Activated naive CD4-positive, alpha-beta T cell treated with anti-CD3 and anti-CD28 coated beads, Interleukin-2, amount 50 U/mL, for 72 hours (primary cell): ENCODE data around the gene CD19. TPM values are rescaled to one million over a fixed set of nuclear protein-coding genes. Genes with fewer than 3 reads are reported as not detected.
A peak's percentile ranks its signal among the peaks of the same experiment; 100 is the strongest.

ENCODE experiments used
- ATAC-seq, 2 donors: fragments of 150-1000 bp; cut with Tn5 transposase; 2 replicates each; pipeline ENCODE4 v1.10.0; 2021; ENCODE audit warnings: mild to moderate bottlenecking in 2 of 2, moderate library complexity in 2 of 2
- DNase-seq, 2 donors: peaks; one replicate each; pipeline ENCODE4 v3.0.0; 2021 to 2022; ENCODE audit warnings: low spot score in 2 of 2
- H3K27ac Mint-ChIP-seq, 2 donors: one replicate each; pipeline ENCODE4 v1.8.0; 2022; ENCODE audit warnings: mild to moderate bottlenecking in 2 of 2, mixed read lengths in 2 of 2
- H3K36me3 Mint-ChIP-seq, 2 donors: one replicate each; pipeline ENCODE4 v1.8.0; 2022; ENCODE audit warnings: mixed read lengths in 2 of 2
- H3K9me3 Mint-ChIP-seq, 2 donors: one replicate each; pipeline ENCODE4 v1.8.0; 2022; ENCODE audit warnings: mixed read lengths in 2 of 2
- total RNA-seq, 2 donors: library from RNA; stranded (reverse); gene quantifications; one replicate each; pipeline ENCODE4 v1.2.3, GENCODE V29; 2022

CD19 gene
- total RNA-seq, 2 donors from 2014 or later = 0.32 to 1.2 TPM

GRCh38 chr16:28982949-28983348, 51.2 kb downstream of the CD19 start:
- no peak overlapping the region for H3K27ac Mint-ChIP-seq
- no peak for DNase-seq
- peaks cover 57 to 64% of the 10 kb centered on the region in 2 donors for H3K36me3 Mint-ChIP-seq
- ATAC-seq = no peak
- H3K9me3 Mint-ChIP-seq = peaks cover 6 to 15% of the 10 kb centered on the region in 2 donors

DNA sequence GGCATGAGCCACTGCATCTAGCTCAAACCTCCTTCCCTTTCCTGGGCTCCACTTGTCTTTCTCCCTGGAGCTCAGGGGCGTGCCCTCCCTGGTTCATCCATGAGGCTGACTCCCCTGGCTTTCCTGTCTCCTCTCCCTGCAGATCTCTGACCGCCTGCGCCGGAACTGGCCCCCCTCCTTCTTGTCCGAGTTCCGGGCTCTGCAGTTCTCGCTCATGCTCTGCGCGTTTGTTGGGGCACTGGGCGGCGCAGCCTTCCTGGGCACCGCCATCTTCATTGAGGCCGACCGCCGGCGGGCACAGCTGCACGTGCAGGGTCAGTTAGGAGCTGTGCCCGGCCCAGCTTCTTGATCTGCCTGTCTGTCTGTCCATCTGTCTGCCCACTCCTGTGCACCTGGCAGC, 51.9 kb downstream of the CD19 start:
- H3K36me3 Mint-ChIP-seq = peaks cover 62 to 71% of the 10 kb centered on the region in 2 donors
- no peak for DNase-seq

GRCh38 chr16:28984091-28984490, 52.3 kb downstream of the CD19 start:
- peak overlapping the region; percentile 72 to 98 for H3K27ac Mint-ChIP-seq
- H3K36me3 Mint-ChIP-seq = peaks cover 63 to 76% of the 10 kb centered on the region in 2 donors
- ATAC-seq (no peak), DNase-seq (no peak)
- peaks cover 6 to 15% of the 10 kb centered on the region in 2 donors for H3K9me3 Mint-ChIP-seq

More for the DNA sequence above, 51.9 kb downstream of the CD19 start:
- Mint-ChIP-seq H3K9me3 (peaks cover 6 to 15% of the 10 kb centered on the region in 2 donors), H3K27ac (peak overlapping the region; percentile 12 to 98)
- no peak for ATAC-seq

- Mint-ChIP-seq H3K27ac (peak within 1 kb of the TSS; percentile 97 to 98), H3K36me3 (peaks cover 69 to 82% of the 10 kb centered on the region in 2 donors), H3K9me3 (peaks cover 6 to 15% of the 10 kb centered on the region in 2 donors)
- peak; percentile 61 to 90 for ATAC-seq
- DNase-seq = peak; percentile 55 to 89
Observed at GRCh38 chr16:28984619-28985135, 52.9 kb downstream of the CD19 start, which contains the start of gene LAT. Gene LAT, plus strand, starts transcription at chr16:28985052. Its CDS starts 366 bp downstream, at chr16:28985418.

GRCh38 chr16:28985211-28986041, 53.7 kb downstream of the CD19 start:
- Mint-ChIP-seq H3K36me3 (peaks cover 75 to 89% of the 10 kb centered on the region in 2 donors), H3K9me3 (peaks cover 6 to 15% of the 10 kb centered on the region in 2 donors), H3K27ac (peak overlapping the region; percentile 97 to 98)
- ATAC-seq = peak; percentile 10 to 21
- DNase-seq = peak in 1 of 2 donors; percentile 20

DNA sequence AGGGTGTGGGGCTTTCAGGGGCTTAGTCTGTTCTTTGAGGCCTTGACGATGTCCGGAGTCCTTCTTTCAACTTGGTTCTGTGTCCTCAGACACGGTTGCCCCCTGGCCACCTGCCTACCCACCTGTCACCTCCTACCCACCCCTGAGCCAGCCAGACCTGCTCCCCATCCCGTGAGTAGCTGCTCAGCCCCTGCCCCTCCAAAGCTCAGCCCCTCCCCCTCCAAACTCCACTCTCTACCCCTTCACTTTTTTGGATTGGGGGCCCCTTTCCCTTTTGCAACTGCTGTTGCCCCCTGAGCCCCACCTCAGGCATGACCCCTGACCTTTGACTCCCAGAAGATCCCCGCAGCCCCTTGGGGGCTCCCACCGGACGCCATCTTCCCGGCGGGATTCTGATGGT, 54.3 kb downstream of the CD19 start:
- H3K36me3 Mint-ChIP-seq = peaks cover 78 to 87% of the 10 kb centered on the region in 2 donors
- H3K9me3 Mint-ChIP-seq = peaks cover 6 to 15% of the 10 kb centered on the region in 2 donors
- no peak for ATAC-seq
- H3K27ac Mint-ChIP-seq = peak overlapping the region; percentile 97 to 98
- DNase-seq = no peak

- DNase-seq (no peak), ATAC-seq (no peak)
- H3K9me3 Mint-ChIP-seq = peaks cover 6 to 15% of the 10 kb centered on the region in 2 donors
- peak overlapping the region; percentile 97 to 98 for H3K27ac Mint-ChIP-seq
- H3K36me3 Mint-ChIP-seq = peaks cover 79 to 82% of the 10 kb centered on the region in 2 donors
Observed at GRCh38 chr16:28986492-28986891, 54.7 kb downstream of the CD19 start.

GRCh38 chr16:28987170-28987853, 55.5 kb downstream of the CD19 start:
- ATAC-seq (no peak), DNase-seq (no peak)
- peak overlapping the region; percentile 98 for H3K27ac Mint-ChIP-seq
- peaks cover 74 to 76% of the 10 kb centered on the region in 2 donors for H3K36me3 Mint-ChIP-seq
- H3K9me3 Mint-ChIP-seq = peaks cover 6 to 8% of the 10 kb centered on the region in 2 donors

Other genes with a start within 250 kb of the CD19 start
- 100 to 1,000 TPM; 467 to 604 TPM for gene EIF3C, start 220.5 kb upstream of the CD19 start, total RNA-seq
- gene NPIPB9, start 180.2 kb upstream of the CD19 start, total RNA-seq = 1 to 10 TPM; 4.6 to 5.6 TPM
- gene ATXN2L, start 109.0 kb upstream of the CD19 start, total RNA-seq = 100 to 1,000 TPM; 317 to 377 TPM
- gene TUFM, start 85.6 kb upstream of the CD19 start, total RNA-seq = 100 to 1,000 TPM; 235 to 315 TPM
- 10 to 100 TPM; 41.1 to 55.5 TPM for gene SH2B1, start 68.1 kb upstream of the CD19 start, total RNA-seq
- gene ATP2A1, start 53.5 kb upstream of the CD19 start, total RNA-seq = 1 to 10 TPM; 4.7 to 7.4 TPM
- 10 to 100 TPM; 20.7 to 25.1 TPM for gene RABEP2, start 6.7 kb upstream of the CD19 start, total RNA-seq
- 10 to 100 TPM; 94.5 to 96.8 TPM for gene NFATC2IP, start 19.0 kb downstream of the CD19 start, total RNA-seq
- 10 to 100 TPM; 16.3 to 19.9 TPM for gene SPNS1, start 42.8 kb downstream of the CD19 start, total RNA-seq
- 100 to 1,000 TPM; 171 to 440 TPM for gene LAT, start 53.1 kb downstream of the CD19 start, total RNA-seq